GM10248 (cell line): ENCODE measurements around the gene RALGPS1.

Source experiments
- CTCF ChIA-PET: fragments of 300-600 bp; sonication (Branson Sonifier 250); formaldehyde crosslinking; extraction: SDS; loops from one replicate; lab custom pipeline; 2021; ENCODE audit warnings: antibody characterized with exemption; lab: Yijun Ruan, JAX
- POLR2A ChIA-PET: fragments of 350-650 bp; sonication (Branson Sonifier 250); formaldehyde crosslinking; extraction: SDS; loops from one replicate; lab custom pipeline; 2020; ENCODE audit warnings: antibody characterized with exemption; lab: Yijun Ruan, JAX
- DNase-seq: peaks from one replicate; pipeline ENCODE4 v3.0.0; 2012; ENCODE audit errors: extremely low spot score
- CTCF ChIP-seq: IDR thresholded peaks from 2 replicates; pipeline ENCODE4 v1.5.1; 2012; ENCODE audit warnings: mild to moderate bottlenecking, low read depth; ENCODE audit errors: extremely low read depth, missing control alignments, control extremely low read depth

Gene RALGPS1

GRCh38 chr9:127018935-127019334, 104.4 kb downstream of the RALGPS1 start:
- POLR2A ChIA-PET, result no interaction called here
- no peak for DNase-seq
- no peak for TF ChIP-seq CTCF
- CTCF ChIA-PET, result interaction anchor here (1.0 to 1.9 kb wide), 3 partner anchors 10 to 12 kb away, joined by 3 read pairs; no protein-coding TSS in a partner anchor

- DNase-seq, result no peak
- no peak for TF ChIP-seq CTCF
- ChIA-PET POLR2A (no interaction called here), CTCF (no interaction called here)
Observed at GRCh38 chr9:127020036-127020801, 105.6 kb downstream of the RALGPS1 start.

- CTCF ChIA-PET, result no interaction called here
- DNase-seq, result no peak
- POLR2A ChIA-PET, result no interaction called here
- no peak for TF ChIP-seq CTCF
Observed at GRCh38 chr9:127020802-127021078, 106.2 kb downstream of the RALGPS1 start.

- TF ChIP-seq CTCF, result no peak
- POLR2A ChIA-PET, result no interaction called here
- CTCF ChIA-PET, result interaction anchor here (0.8 kb wide), 1 partner anchor 177 kb away, joined by 3 read pairs; no protein-coding TSS in a partner anchor
- DNase-seq, result no peak
Observed at GRCh38 chr9:127021664-127022363, 107.2 kb downstream of the RALGPS1 start.

- no peak for TF ChIP-seq CTCF
- CTCF ChIA-PET, result no interaction called here
- DNase-seq, result no peak
- POLR2A ChIA-PET, result no interaction called here
Observed at GRCh38 chr9:127022913-127023660, 108.5 kb downstream of the RALGPS1 start.

- ChIA-PET POLR2A (no interaction called here), CTCF (no interaction called here)
- no peak for DNase-seq
- TF ChIP-seq CTCF, result no peak
Observed at GRCh38 chr9:127025042-127025441, 110.5 kb downstream of the RALGPS1 start.
